A549 treated with Mapracorat at 1 μM for 4 hours (cell line): Measurements from ENCODE around the gene NOXA1. TPM values are rescaled to one million over a fixed set of nuclear protein-coding genes. Genes with fewer than 3 reads are reported as not detected.

Source experiments
- total RNA-seq: library from RNA; stranded (reverse); fragments of 200-300 nt; extraction: Qiagen RNA extraction; gene quantifications from 5 replicates; pipeline ENCODE4 v1.2.3, GENCODE V29; 2022

Gene NOXA1
- 0.77 to 2.0 TPM (median 1.7 TPM) in 5 replicates for total RNA-seq

GRCh38 chr9:137422604-137423513 lies at the start of gene NOXA1, which contains the start of gene EXD3:
TSS of gene NOXA1 (plus strand) at chr9:137423393. CDS start at chr9:137423530, 137 bp downstream.
TSS of gene EXD3 (minus strand) at chr9:137423162. CDS start at chr9:137395357, 27,805 bp downstream.

GRCh38 chr9:137441289-137441934 lies 18.2 kb downstream of the NOXA1 start, which contains the start of gene ENTPD8:
TSS of gene ENTPD8 (minus strand) at chr9:137441357. CDS start at chr9:137438285, 3,072 bp downstream.

GRCh38 chr9:137459152-137459600 lies 36.0 kb downstream of the NOXA1 start, which contains the start of gene NSMF:
TSS of gene NSMF (minus strand) at chr9:137459334. CDS start at chr9:137459102, 232 bp downstream.

Other genes starting within 250 kb of the NOXA1 start
- gene ANAPC2, start 234.8 kb upstream of the NOXA1 start, total RNA-seq, result 23.4 to 36.8 TPM (median 34.5 TPM) in 5 replicates
- gene SSNA1, start 234.7 kb upstream of the NOXA1 start, total RNA-seq, result 103 to 151 TPM (median 139 TPM) in 5 replicates
- 6.0 to 10.8 TPM (median 10.2 TPM) in 5 replicates for gene TPRN, start 222.7 kb upstream of the NOXA1 start, total RNA-seq
- 33.8 to 47.5 TPM (median 45.4 TPM) in 5 replicates for gene TMEM203, start 217.7 kb upstream of the NOXA1 start, total RNA-seq
- gene NDOR1, start 217.7 kb upstream of the NOXA1 start, total RNA-seq, result 9.8 to 19.3 TPM (median 16.4 TPM) in 5 replicates
- gene RNF208, start 201.2 kb upstream of the NOXA1 start, total RNA-seq, result 1.1 to 2.1 TPM (median 1.8 TPM) in 5 replicates
- 2.5 to 5.4 TPM (median 4.8 TPM) in 5 replicates for gene CYSRT1, start 198.2 kb upstream of the NOXA1 start, total RNA-seq
- 0.07 to 0.44 TPM (median 0.31 TPM) in 5 replicates for gene RNF224, start 195.9 kb upstream of the NOXA1 start, total RNA-seq
- gene SLC34A3, start 192.5 kb upstream of the NOXA1 start, total RNA-seq, result 0.08 to 0.28 TPM (median 0.09 TPM) in 3 of 5 replicates, not detected in the others
- 637 to 832 TPM (median 729 TPM) in 5 replicates for gene TUBB4B, start 182.1 kb upstream of the NOXA1 start, total RNA-seq
- not detected in 5 replicates for gene STPG3, start 172.1 kb upstream of the NOXA1 start, total RNA-seq
- 43.1 to 58.5 TPM (median 55.8 TPM) in 5 replicates for gene NELFB, start 168.1 kb upstream of the NOXA1 start, total RNA-seq
- gene TOR4A, start 145.7 kb upstream of the NOXA1 start, total RNA-seq, result 17.1 to 29.0 TPM (median 26.7 TPM) in 5 replicates
- gene NRARP, start 121.1 kb upstream of the NOXA1 start, total RNA-seq, result 2.4 to 5.6 TPM (median 4.3 TPM) in 5 replicates
- gene EXD3, start 231 bp upstream of the NOXA1 start, total RNA-seq, result 4.0 to 6.6 TPM (median 6.0 TPM) in 5 replicates
- gene ENTPD8, start 18.0 kb downstream of the NOXA1 start, total RNA-seq, result 0.10 to 0.30 TPM (median 0.27 TPM) in 5 replicates
- gene NSMF, start 35.9 kb downstream of the NOXA1 start, total RNA-seq, result 31.5 to 48.0 TPM (median 42.1 TPM) in 5 replicates
- gene PNPLA7, start 127.0 kb downstream of the NOXA1 start, total RNA-seq, result 0.59 to 0.87 TPM (median 0.86 TPM) in 5 replicates
- 47.6 to 99.9 TPM (median 91.4 TPM) in 5 replicates for gene MRPL41, start 128.5 kb downstream of the NOXA1 start, total RNA-seq
- 25.3 to 30.5 TPM (median 29.3 TPM) in 5 replicates for gene DPH7, start 155.5 kb downstream of the NOXA1 start, total RNA-seq
- gene ZMYND19, start 167.1 kb downstream of the NOXA1 start, total RNA-seq, result 41.4 to 65.4 TPM (median 58.4 TPM) in 5 replicates
- gene ARRDC1, start 182.3 kb downstream of the NOXA1 start, total RNA-seq, result 45.8 to 64.4 TPM (median 54.5 TPM) in 5 replicates
- 37.5 to 49.7 TPM (median 43.3 TPM) in 5 replicates for gene EHMT1, start 195.6 kb downstream of the NOXA1 start, total RNA-seq